ENCODE data around the gene DPP7. TPM values are rescaled to one million over a fixed set of nuclear protein-coding genes. Genes with fewer than 3 reads are reported as not detected.
A peak's percentile ranks its signal among the peaks of the same experiment; 100 is the strongest.

Gene DPP7
- total and polyA plus RNA-seq, 8 donors, result 87.3 to 526 (median 104) TPM

- 67 to 72% methylated on average over 51 of the region's 51 CpGs for WGBS, 2 donors
- TF ChIP-seq CTCF (IDR thresholded peaks at IDR 0.05), result no peak
- H3K4me3 ChIP-seq, result peak overlapping the region in 1 of 4 donors; percentile 67
- ATAC-seq (no peak), FAIRE-seq (no peak), DNase-seq (peak in 1 of 6 donors; percentile 84)
- H3K36me3 ChIP-seq, result no peaks in the 10 kb centered on the region
- H3K4me1 ChIP-seq, result peaks cover 0 to 8% (median 0%) of the 10 kb centered on the region in 3 donors
- H3K9me3 ChIP-seq, result no peaks in the 10 kb centered on the region
- intact Hi-C loops (cut with DNase I), result no loop called here
- H3K27me3 ChIP-seq, result no peaks in the 10 kb centered on the region
- no peak overlapping the region for H3K27ac ChIP-seq
These were observed 35.7 kb downstream of the DPP7 start for GRCh38 chr9:137078701-137079400.

GRCh38 chr9:137077758-137078693 is 36.5 kb downstream of the DPP7 start:
- ATAC-seq, result peak; percentile 12 to 32 (median 14)
- intact Hi-C loops (cut with DNase I), result no loop called here
- peak in 3 of 6 donors; percentile 31 to 81 (median 59) for DNase-seq
- no peak overlapping the region for H3K27ac ChIP-seq
- 11 to 17% methylated on average over 59 to 76 of the region's 76 CpGs for WGBS, 2 donors
- peaks cover 0 to 8% (median 0%) of the 10 kb centered on the region in 3 donors for H3K4me1 ChIP-seq
- no peak for FAIRE-seq
- peak overlapping the region; percentile 47 to 67 (median 52) for H3K4me3 ChIP-seq
- H3K9me3 ChIP-seq, result no peaks in the 10 kb centered on the region
- H3K27me3 ChIP-seq, result no peaks in the 10 kb centered on the region
- no peak for TF ChIP-seq CTCF (IDR thresholded peaks at IDR 0.05)
- no peaks in the 10 kb centered on the region for H3K36me3 ChIP-seq

GRCh38 chr9:137077010-137077747 is 37.4 kb downstream of the DPP7 start, which contains the start of gene UAP1L1:
Gene UAP1L1, plus strand, starts transcription at chr9:137077517. Its CDS starts 16 bp downstream, at chr9:137077533.
- TF ChIP-seq CTCF (IDR thresholded peaks at IDR 0.05), result no peak
- FAIRE-seq (no peak), DNase-seq (peak; percentile 62 to 90 (median 78)), ATAC-seq (peak; percentile 52 to 77 (median 66))
- Histone ChIP-seq H3K4me1 (peaks cover 0 to 8% (median 0%) of the 10 kb centered on the region in 3 donors), H3K9me3 (no peaks in the 10 kb centered on the region), H3K27me3 (no peaks in the 10 kb centered on the region), H3K36me3 (no peaks in the 10 kb centered on the region), H3K4me3 (peak within 1 kb of the TSS; percentile 47 to 67 (median 52)), H3K27ac (peak within 1 kb of the TSS in 1 of 4 donors; percentile 38)
- intact Hi-C loops (cut with DNase I), result no loop called here
- 2 to 5% methylated on average over 32 to 84 of the region's 87 CpGs for WGBS, 2 donors

GRCh38 chr9:137076636-137077009 is 37.9 kb downstream of the DPP7 start:
- intact Hi-C loops (cut with DNase I), result no loop called here
- no peaks in the 10 kb centered on the region for H3K36me3 ChIP-seq
- 73% methylated on average over 15 of the region's 15 CpGs for WGBS, 2 donors
- FAIRE-seq (no peak), ATAC-seq (no peak), DNase-seq (no peak)
- peak overlapping the region in 1 of 4 donors; percentile 38 for H3K27ac ChIP-seq
- H3K4me1 ChIP-seq, result peaks cover 0 to 8% (median under 1%) of the 10 kb centered on the region in 3 donors
- no peak for TF ChIP-seq CTCF (IDR thresholded peaks at IDR 0.05)
- no peaks in the 10 kb centered on the region for H3K9me3 ChIP-seq
- H3K27me3 ChIP-seq, result no peaks in the 10 kb centered on the region
- peak overlapping the region in 2 of 4 donors; percentile 47 to 67 for H3K4me3 ChIP-seq

Measured in pancreas (tissue), 10 donors.